OCI-LY3 (cell line): ENCODE data around the gene PPP1R9A.

Experiments
- CTCF ChIP-seq: fragments of 200-600, 300-600 bp; sonication (generic); IDR thresholded peaks from 2 replicates; pipeline ENCODE4 v1.5.1; 2014; ENCODE audit warnings: antibody characterized with exemption, low read length, low read depth
- EZH2phosphoT487 ChIP-seq: fragments of 200-600 bp; shearing (Covaris generic); IDR thresholded peaks from 2 replicates; pipeline ENCODE4 v1.6.1; 2018; ENCODE audit warnings: antibody characterized with exemption, mixed run types, low read depth

- TF ChIP-seq EZH2phosphoT487 (no peak), CTCF (no peak)
These were observed 18.8 kb upstream of the PPP1R9A start for GRCh38 chr7:94888551-94888950.
